NOMO-1 treated with DMSO at 0.1 percent for 48 hours (cell line): Measurements from ENCODE around the gene NPAS3.

ENCODE experiments used
- DNase-seq: peaks from one replicate; lab custom pipeline; 2025; ENCODE audit not compliant: unreplicated experiment; lab: John Stamatoyannopoulos, UW

Gene NPAS3

DNA sequence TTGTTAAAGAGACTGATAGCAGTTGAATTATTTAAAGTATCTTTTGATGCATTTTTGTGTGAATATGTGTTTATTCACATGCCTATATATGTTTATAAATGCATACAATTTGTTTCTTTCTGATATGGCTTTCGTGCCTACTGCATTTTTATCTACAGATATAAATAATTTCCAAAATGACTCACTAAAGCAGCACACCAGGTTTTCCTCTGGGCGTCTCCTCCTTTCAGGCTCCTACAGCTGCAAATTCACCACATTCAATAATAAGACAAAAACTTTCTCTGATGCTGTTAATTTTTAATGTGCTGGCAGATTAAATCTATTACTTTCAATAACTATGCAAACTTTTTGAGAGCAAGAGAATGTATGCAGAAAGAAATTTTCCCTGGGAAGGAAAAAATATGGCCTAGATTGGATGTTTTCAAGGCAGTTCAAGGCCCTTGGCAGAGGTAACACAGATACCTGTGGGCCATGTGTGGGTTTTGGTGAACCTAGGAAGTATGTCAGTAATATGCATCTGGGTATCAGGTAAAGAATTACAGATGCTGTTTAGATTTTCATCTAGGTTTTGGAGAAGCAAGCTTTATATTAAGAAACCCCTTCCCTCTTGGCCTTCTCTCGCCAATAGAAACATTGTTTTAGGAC is 630.4 kb downstream of the NPAS3 start:
- DNase-seq = no peak

DNA sequence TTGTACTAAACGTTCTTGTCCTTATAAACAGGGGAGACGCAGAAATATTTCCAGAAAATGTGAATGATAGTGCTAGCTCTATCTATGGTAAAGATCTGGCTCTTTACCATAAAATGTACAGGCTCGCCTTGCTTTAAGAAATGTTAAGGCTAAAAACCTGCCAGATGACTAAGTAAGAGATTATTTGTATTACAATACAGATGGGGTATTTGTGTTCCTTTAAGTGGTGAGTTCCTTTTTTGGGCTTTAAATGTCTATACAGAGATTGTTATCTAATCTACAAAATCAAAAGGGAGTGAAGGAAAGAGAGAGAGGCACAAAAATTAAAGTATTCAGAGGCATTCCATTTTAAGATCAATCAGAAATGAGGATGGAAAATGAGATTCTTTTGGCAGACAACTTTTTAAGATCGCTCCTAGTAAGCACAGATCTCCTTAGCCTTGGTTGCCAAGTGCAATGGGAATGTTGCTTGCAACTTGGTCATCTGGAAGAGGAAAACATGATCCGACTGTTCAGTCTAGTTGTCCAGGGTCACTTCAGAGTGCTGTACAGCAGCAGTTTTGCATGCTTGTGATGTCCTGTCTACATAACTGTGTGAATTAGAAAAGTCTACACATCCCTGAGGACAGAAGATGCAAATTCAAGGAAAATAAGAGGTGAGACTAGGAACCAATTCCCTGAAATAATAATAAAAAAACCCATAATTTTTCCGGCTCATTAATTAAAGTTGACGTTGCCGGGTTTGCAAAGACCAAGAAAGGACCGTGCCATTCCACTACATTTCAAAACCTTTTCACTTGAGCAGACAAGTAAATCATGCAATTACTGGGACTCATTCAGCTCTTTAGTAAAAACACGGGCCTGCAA is 631.4 kb downstream of the NPAS3 start:
- no peak for DNase-seq

DNA sequence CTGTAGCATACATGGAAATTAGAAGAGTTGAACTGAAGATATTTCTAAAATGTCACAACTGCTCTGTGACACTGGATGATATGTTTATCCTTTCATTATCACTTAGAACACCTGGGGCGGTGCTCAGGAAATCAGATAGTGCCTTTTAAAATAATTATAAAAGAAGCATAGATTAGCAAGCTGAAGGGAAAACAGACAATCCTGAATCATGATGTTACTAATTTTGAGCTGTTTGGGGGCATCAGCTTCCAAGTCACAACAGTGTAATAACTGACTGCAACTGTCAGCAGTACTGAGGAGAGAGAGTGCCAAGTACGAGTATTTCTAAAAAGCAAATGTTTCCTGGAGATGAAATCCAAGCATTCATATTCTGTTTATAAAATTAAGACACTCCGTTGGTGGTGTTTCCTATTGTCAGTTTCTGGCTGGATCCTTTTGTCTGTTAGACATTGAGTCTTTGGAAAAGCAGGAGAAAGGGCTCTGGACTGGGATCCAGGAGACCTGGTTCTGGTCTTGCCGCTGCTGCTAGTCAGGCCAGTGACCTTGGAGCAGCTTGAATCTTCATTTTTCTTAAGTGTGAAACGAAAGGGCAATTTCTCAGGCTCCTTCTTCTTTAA is 632.1 kb downstream of the NPAS3 start:
- DNase-seq = no peak

DNA sequence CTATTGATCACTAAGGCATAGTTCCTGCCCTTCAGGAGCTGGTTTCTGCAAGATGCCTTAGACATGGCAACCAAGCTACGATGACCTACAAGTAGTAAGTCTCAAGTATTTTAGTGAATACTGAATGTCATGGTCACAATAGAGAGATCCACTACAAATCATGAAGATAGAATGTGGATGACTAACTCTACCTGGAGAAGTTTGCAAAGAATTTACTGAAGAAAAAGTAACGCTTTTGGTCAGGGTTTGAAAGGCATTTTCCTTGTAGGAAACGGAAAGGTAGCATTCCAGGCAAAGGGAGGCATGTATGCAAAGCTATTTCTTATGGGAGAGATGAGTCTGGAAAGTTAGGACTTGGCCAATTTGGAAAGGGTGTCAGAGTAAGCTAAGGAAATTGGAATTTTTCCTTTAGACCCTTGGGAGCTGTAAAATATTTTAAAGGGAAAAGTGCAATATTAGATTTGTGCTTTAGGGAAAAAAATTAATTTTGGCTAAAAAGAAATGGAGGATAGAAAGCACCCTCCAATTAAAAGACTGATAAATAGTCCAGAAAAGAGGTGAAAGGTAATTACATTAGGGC is 634.7 kb downstream of the NPAS3 start:
- DNase-seq = no peak

DNA sequence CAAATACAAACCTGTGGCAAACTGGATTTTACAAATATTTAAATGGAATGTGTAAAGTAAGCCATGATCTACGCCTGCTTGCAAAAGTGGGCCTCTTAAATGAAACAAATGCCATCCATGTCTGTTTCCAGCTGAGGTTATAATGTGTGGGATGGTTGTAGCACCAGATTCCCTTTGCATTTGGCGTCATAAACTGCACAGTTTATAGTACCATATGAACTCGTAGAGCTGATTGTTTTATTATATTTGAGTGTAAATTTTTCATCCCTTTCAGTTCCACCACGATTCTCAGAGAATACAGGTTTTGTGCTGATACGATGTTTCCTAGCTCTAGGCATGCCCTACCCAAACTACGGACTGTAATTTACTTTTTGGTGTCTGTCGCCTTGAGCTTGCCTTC is 637.3 kb downstream of the NPAS3 start:
- DNase-seq = no peak

DNA sequence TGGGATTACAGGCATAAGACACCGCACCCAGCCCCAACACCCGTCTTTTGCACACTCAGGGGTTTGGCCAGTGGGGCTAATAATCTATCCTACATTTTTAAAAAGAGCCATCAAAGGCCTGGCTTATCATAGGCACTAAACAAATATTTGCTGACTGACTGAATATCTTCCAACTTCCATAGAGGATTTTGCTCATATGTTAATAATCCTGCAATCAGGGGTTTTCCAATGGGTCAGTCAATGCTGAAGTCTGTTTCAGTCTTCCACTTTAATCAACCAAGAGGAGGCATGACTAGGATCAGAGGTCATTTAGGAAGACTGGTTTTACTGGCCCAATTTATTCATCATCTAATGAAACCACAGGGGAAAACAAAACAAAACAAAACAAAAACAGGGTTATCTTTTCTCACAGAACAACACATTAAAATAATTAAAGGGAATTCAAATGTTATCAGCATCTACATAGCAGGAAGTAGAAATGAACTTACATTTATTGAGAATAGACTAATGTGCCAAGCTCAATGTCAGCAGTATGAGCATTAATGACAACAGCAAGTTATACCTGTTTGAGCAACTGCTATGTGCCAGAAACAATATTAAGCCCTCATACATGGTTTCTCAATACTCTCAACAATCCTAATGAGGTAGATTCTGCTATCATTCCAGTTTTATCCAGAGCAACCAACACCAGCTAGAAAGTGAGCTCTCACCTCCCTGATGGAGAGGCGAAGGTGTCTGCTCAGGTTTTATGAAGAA is 640.0 kb downstream of the NPAS3 start:
- DNase-seq = no peak

DNA sequence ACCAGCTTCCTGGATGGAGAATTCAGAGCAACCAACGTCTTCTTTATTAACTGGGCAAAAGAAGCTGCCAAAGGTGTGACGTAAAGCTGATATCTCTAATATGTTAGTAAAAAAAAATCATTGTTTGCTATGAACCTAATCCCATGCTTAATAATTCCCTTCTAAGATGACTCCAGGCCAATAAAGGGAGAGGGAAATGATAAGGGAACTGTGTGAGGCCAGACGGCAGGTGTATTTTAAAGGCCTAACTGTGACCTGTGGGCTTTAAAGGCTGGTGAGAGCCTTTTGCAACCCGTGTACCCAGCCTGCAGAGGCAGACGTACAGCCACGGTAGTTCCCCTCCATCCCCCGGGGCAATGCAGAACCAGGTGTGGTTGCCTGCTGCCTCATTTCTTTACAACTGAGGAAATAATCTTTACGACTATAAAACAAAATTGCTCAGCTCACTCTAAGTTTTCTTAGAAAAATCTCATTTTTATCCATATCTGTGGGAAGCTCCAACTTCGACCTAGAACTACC is 641.6 kb downstream of the NPAS3 start:
- DNase-seq = no peak

DNA sequence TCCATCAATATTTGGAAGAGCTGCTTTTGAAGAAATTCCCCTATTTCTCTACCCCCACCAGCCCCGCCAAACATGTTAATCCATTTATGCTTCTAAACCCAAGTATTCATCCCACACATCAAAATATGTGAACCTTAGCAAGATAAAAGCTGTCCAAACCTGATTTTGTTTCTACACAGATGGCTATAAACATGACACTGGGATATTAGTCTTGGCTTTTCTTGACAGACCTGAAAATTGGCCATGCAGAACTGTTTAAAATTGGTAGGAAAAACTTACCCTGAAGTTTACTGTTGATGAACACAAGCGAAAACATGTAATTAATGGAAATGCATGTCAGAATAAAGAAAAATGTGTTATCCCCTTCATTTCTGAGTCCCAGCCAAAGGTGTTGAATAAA is 642.2 kb downstream of the NPAS3 start:
- no peak for DNase-seq

DNA sequence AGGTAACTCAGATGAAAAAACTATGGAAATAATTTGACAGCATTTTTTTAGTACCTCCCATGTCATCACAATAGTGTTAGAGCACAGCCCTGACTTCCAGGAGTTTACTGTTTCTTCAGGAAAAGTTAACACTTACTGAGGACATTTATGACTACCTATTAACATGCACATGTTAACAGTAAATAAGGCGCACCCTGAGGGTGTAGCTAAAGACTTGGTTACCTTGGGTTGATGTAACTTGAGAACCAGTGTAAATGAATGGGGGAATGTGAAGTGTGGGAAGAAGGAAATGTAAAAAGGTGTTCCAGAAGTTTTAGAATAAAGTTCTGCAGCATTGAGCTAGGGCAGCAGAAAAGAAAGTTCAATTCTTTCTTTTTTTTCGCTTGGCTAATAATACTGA is 646.0 kb downstream of the NPAS3 start:
- DNase-seq = no peak

DNA sequence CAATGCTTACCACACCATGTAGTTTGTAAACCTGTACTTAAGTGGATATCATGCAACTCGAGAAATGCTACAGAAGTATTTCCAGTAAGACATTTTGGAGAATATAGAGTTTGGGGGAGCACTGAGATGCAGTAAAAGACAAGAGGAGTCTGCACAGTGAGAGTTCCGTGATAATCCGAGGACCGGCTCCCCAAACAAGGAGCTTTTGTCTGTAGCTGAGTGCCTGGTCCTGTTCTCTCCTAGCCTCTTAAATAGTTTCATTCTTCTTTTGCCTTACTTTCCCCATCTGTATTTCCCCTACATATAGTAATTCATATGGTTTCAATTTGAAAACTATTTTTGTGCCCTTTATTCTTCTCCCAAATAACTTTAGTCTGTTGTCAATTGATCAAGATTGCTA is 648.1 kb downstream of the NPAS3 start:
- DNase-seq = no peak

DNA sequence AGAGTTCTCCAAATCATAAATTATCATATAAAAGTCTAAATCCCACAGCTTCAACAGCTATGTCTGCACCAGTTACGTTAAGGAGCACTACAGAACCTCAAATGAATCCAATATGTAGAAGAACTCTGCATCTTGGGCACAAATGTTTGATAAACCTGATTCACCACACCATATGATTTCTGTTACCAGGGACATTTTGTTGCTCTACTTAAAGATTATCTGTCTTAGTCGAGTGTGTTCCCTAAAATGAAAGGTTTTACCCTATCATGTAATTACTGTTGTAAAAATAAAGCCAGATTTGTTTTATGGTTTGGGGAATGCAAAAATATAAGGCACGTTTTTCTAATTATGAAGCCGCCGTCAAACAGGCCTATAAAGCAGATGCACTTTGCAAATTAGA is 649.1 kb downstream of the NPAS3 start:
- no peak for DNase-seq

DNA sequence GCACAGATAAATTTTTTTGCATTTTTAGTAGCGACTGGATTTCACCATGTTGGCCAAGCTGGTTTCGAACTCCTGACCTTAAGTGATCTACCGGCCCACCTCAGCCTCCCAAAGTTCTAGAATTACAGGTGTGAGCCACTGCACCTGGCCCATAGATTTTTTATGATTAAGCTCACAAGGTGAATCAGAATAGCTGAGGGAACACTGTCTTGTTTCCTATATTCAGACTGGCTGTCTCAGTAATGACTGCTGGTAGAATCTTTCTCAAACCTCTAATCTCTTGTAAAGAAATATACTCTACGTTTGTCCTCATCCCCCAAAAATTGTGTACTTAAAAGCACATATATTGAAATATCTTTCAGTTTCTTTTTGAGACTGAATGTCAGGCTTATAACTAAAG is 650.1 kb downstream of the NPAS3 start:
- no peak for DNase-seq

DNA sequence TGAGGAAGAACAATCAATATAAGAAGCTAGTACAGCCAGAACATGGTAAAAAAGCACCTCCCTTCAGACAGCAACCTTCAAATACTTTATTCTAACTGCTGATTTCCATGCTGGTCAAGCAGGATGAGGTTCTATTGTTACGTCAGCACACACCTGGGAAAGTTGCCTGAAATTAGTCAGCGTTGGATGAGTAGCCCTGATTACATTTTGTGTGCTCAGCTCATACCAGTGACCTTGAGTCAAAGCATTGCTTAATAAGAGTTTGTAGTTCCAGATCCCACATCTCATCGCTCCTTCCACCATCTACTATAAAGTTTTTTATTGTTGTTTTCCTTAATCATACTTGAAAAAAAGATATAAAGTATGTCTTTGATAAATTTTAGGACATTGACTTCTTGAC is 650.7 kb downstream of the NPAS3 start:
- DNase-seq = no peak

DNA sequence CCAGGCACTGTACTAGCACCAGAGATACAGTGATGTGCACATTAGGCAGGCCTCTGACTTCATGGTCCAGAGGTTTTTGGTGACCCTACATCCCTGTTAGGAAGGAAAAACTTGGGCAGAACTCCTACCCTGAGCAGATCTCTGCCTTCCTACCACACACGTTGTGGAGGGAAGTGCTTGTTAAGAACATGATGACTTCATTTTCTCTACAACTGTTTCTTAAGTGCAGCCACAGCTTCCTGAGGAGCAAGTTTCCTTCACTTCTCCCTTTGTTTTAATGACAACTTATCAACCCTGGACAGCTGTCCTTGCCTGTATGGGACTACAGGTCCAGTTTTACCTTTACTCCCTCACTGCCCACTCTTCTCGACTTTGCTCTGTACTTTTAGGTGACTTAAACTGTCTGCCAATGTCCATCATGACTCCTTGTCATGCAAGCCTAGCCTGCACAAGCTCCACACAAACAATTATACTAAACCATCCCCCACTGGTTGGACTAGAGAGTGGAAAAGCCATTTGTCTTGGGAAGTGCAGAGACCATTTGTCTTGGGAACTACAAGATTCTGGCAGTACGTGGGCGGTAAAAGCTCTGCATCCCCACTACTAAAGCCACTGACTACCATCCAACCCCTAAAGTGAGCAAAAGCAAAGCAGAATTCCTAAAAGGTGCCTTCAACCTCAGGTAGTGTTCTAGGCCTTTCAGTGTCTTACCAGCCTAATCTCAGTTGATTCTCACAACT is 652.4 kb downstream of the NPAS3 start:
- no peak for DNase-seq

DNA sequence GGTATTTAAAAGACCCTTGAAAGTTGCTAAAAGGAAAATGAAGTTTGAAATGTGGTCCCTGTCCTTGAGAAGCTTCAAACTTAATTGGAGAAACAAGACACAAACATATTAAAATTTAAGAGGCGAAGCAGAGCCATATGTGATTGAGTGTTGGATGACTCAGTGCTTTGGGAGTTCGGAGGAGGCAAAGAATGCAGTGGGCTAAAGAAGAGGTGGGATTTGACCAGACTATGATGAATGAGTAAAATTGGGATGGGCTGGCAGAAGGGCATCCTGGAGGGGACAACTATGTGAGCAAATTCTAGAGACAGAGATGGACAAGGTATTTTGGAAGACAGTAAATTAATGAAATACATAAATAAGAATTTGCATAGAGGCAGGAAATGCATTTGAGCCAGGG is 653.6 kb downstream of the NPAS3 start:
- DNase-seq = no peak

DNA sequence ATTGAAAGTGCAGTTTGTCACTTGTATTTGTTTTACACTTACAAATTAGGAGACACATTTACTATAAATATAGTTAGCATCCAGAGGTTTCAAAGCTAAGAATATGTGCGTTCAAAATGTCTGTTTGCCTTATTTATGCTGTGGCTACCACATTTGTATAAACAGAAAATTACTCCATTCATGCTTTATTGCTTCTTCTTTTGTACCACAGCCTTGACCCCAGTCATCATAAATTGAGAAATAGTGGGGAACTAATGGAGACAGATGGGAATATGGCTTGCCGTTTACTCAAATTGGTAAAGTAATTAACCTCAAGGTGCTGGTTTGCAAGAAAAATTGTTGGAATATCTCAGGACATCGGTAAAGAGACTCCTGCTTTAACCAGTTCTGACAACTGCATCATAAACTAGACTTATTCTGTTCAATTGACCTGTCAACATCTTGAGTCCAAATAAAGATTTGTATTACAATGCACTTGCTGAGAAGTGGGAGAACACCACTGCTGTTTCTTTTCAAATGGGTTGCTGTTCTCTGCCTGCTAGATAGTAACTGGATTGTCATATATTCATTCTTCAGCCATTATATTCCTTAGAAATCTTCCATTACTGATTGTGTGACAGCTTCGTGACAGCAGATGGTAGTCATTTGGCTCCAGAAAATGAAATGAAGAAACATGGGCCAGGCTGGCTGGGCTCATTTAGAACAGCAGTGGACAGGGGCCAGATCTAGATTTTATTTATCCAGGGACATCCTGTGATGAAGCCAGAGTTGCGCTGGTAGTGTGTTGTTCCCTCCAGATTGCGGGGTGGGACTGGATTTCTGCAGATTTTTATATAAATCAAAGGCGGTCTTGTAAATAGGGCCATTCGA is 657.8 kb downstream of the NPAS3 start:
- DNase-seq = no peak

DNA sequence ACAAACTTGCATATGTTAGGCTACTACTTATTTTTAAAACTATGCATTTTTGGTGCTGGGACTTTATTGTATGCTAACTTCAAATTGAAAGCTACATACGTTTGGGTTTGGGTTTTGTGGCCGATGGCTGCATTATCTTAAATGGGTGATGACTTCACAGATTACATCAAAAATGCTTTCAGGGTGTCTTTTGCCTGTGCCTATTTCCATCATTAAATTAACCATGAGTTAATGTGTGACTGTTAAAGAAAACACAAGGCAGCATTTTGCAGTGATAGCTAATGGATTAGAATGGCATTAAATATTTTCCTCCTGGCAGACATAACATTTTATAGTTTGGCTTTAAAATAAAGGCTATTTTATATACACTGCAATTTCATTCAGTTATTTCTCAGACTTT is 659.9 kb downstream of the NPAS3 start:
- no peak for DNase-seq

DNA sequence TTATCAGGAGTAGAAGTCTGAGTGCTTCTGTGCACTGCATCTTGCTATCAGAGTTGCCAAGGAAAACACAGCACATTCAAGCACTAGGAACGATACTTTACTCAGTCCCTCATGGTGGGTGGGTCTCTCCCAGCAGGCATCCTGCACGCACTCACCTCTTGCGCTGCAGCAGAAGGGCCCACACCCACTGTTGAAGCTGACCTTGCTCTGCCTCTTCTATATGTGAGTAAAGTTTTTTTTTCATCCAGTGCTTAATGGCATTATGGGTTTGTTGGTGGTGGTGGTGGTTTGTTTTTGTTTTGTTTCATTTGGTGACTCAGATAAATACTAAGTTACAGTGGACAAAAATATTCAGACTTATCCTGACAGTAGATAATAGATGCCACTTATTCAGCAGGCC is 663.7 kb downstream of the NPAS3 start:
- DNase-seq = no peak

DNA sequence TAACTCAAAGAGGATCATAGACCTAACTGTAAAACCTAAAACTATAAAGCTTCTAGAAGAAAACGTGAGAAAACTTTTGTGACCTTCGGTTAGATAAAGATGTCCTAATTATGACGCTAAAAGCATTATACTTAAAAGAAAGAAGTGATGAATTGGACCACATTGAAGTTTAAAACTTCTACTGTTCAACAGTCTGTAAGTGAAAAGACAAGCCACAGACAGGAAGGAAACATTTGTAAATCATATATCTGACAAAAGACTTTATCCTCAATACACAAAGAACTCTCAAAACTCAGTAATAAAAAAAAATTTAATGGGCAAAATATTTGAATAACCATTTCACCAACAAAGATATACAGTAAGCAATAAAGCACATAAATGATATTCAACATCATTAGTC is 667.9 kb downstream of the NPAS3 start:
- no peak for DNase-seq
